Natural killer cell (primary cell): Measurements from ENCODE around the gene FTL. TPM values are rescaled to one million over a fixed set of nuclear protein-coding genes. Genes with fewer than 3 reads are reported as not detected.

Experiments used
- ATAC-seq, 3 donors: fragments of 150-1000 bp in 2 of 3; fragments of 200-7000 bp in 1 of 3; cut with Tn5 transposase; 1 replicate in 1 of 3; 2 replicates in 2 of 3; pipeline ENCODE4 v1.10.0; 2021; ENCODE audit warnings: mild to moderate bottlenecking in 2 of 3, moderate library complexity in 2 of 3
- DNase-seq, 2 donors: peaks; one replicate each; pipeline versions ENCODE4 v3.0.0 to v3.0.0-alpha.2; 2013 to 2021; ENCODE audit warnings: mixed read lengths in 1 of 2
- H3K27ac ChIP-seq: one replicate; pipeline ENCODE4 v1.5.1; 2013; ENCODE audit warnings: mild to moderate bottlenecking, low read length
- H3K27me3 ChIP-seq: one replicate; pipeline ENCODE4 v1.6.1; 2013; ENCODE audit warnings: low read length; ENCODE audit not compliant: control insufficient read depth, insufficient read depth
- H3K36me3 ChIP-seq: one replicate; pipeline ENCODE4 v1.6.1; 2013; ENCODE audit warnings: low read length; ENCODE audit not compliant: control insufficient read depth, insufficient read depth
- H3K4me1 ChIP-seq: one replicate; pipeline ENCODE4 v1.6.1; 2013; ENCODE audit warnings: low read length; ENCODE audit not compliant: control insufficient read depth, insufficient read depth
- H3K4me3 ChIP-seq: one replicate; pipeline ENCODE4 v1.5.1; 2013; ENCODE audit warnings: low read length
- H3K9me3 ChIP-seq: one replicate; pipeline ENCODE4 v1.6.1; 2013; ENCODE audit warnings: low read length; ENCODE audit not compliant: control insufficient read depth, insufficient read depth
- H3K27ac Mint-ChIP-seq, 2 donors: one replicate each; pipeline ENCODE4 v1.8.0; 2022; ENCODE audit warnings: mild to moderate bottlenecking in 2 of 2, mixed read lengths in 2 of 2, moderate library complexity in 1 of 2
- H3K27me3 Mint-ChIP-seq, 2 donors: one replicate each; pipeline ENCODE4 v1.8.0; 2022; ENCODE audit warnings: low read depth in 2 of 2, mixed read lengths in 2 of 2
- H3K36me3 Mint-ChIP-seq: one replicate; pipeline ENCODE4 v1.8.0; 2022; ENCODE audit warnings: mixed read lengths
- H3K4me1 Mint-ChIP-seq, 2 donors: one replicate each; pipeline ENCODE4 v1.8.0; 2022; ENCODE audit warnings: mixed read lengths in 2 of 2
- H3K4me3 Mint-ChIP-seq: one replicate; pipeline ENCODE4 v1.8.0; 2022; ENCODE audit warnings: mild to moderate bottlenecking, moderate library complexity, mixed read lengths
- H3K9me3 Mint-ChIP-seq, 2 donors: one replicate each; pipeline ENCODE4 v1.8.0; 2022; ENCODE audit warnings: mixed read lengths in 2 of 2
- CTCF ChIP-seq: fragments of 200-600 bp; IDR thresholded peaks from one replicate; pipeline ENCODE4 v1.8.0; 2022; ENCODE audit warnings: antibody characterized with exemption
- WGBS: methylation state at CpG from one replicate; pipeline ENCODE4 v1.1.7; 2013; ENCODE audit warnings: missing lambda C conversion rate; ENCODE audit not compliant: insufficient coverage; 5-methylcytosine and 5-hydroxymethylcytosine counted together
- intact Hi-C: fragments of 100-400 bp; cut with micrococcal nuclease; formaldehyde crosslinking; loops from one replicate; pipeline ENCODE4 v1.14.2; 2022
- total RNA-seq, 4 donors: library from RNA; stranded (reverse); fragments of 120-200 nt in 1 of 4; gene quantifications; one replicate each; pipeline versions ENCODE4 v1.2.3 to v1.2.4, GENCODE V29; 2013 to 2022

Gene FTL
- total RNA-seq, 3 donors from 2014 or later (not counting 1 experiment from before 2014, with no cell fraction given) = 554 to 1,168 (median 1,024) TPM

DNA sequence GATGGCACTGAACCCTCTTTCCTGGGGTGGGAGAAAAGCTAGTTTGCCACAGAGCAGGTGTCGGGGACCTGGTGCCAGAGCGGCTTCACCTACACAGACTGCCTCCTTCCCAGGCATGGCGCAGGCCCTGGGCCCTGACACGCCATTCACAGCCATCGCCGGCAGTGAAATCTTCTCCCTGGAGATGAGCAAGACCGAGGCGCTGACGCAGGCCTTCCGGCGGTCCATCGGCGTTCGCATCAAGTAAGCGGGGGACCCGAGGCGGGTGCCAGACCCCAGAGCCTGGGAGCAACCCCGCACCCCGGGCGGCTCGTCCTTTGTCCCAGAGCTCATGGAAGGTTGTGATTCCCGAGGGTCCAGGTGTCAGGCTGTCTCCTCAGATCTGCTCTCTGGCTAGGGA is 41.8 kb downstream of the FTL start:
- Mint-ChIP-seq H3K36me3 (no peaks in the 10 kb centered on the region), H3K4me1 (no peaks in the 10 kb centered on the region), H3K27ac (no peak overlapping the region), H3K27me3 (no peaks in the 10 kb centered on the region), H3K4me3 (no peak overlapping the region), H3K9me3 (no peaks in the 10 kb centered on the region)
- Histone ChIP-seq H3K4me1 (no peaks in the 10 kb centered on the region), H3K4me3 (no peak overlapping the region), H3K27ac (no peak overlapping the region), H3K9me3 (no peaks in the 10 kb centered on the region), H3K27me3 (no peaks in the 10 kb centered on the region), H3K36me3 (peaks cover 55% of the 10 kb centered on the region)
- ATAC-seq (no peak), DNase-seq (no peak)
- intact Hi-C loops = no loop called here
- WGBS = 98% methylated on average over 22 of the region's 22 CpGs
- no peak for TF ChIP-seq CTCF

DNA sequence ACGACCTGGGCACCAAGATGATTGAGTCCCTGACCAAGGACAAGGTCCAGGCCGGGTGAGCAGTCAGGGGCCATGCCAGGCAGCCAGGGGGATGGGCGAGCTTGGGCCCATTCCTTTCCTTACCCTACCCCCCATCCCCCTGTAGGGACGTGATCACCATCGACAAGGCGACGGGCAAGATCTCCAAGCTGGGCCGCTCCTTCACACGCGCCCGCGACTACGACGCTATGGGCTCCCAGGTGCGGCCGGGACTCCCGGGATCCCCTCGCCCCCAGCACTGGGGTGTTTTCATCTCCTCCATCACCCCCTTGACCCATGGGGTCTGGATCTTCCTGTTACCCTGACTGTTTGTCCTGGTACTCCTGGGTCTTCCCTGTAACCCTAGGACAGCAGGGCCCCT is 44.7 kb downstream of the FTL start:
- no peaks in the 10 kb centered on the region for H3K9me3 Mint-ChIP-seq
- H3K27ac Mint-ChIP-seq = no peak overlapping the region
- no peak overlapping the region for H3K4me3 Mint-ChIP-seq
- intact Hi-C loops = no loop called here
- no peaks in the 10 kb centered on the region for H3K4me1 Mint-ChIP-seq
- H3K4me1 ChIP-seq = no peaks in the 10 kb centered on the region
- no peaks in the 10 kb centered on the region for H3K9me3 ChIP-seq
- no peaks in the 10 kb centered on the region for H3K27me3 Mint-ChIP-seq
- WGBS = 95% methylated on average over 18 of the region's 18 CpGs
- DNase-seq (no peak), ATAC-seq (no peak)
- peaks cover 45% of the 10 kb centered on the region for H3K36me3 ChIP-seq
- no peak for TF ChIP-seq CTCF
- no peak overlapping the region for H3K27ac ChIP-seq
- no peaks in the 10 kb centered on the region for H3K27me3 ChIP-seq
- H3K36me3 Mint-ChIP-seq = no peaks in the 10 kb centered on the region
- no peak overlapping the region for H3K4me3 ChIP-seq

- no peak for ATAC-seq
- no peak overlapping the region for H3K27ac Mint-ChIP-seq
- Histone ChIP-seq H3K4me1 (no peaks in the 10 kb centered on the region), H3K27ac (no peak overlapping the region), H3K27me3 (no peaks in the 10 kb centered on the region), H3K36me3 (peaks cover 41% of the 10 kb centered on the region), H3K9me3 (no peaks in the 10 kb centered on the region), H3K4me3 (no peak overlapping the region)
- no peaks in the 10 kb centered on the region for H3K9me3 Mint-ChIP-seq
- intact Hi-C loops = no loop called here
- 92% methylated on average over 18 of the region's 18 CpGs for WGBS
- no peaks in the 10 kb centered on the region for H3K36me3 Mint-ChIP-seq
- H3K4me1 Mint-ChIP-seq = no peaks in the 10 kb centered on the region
- TF ChIP-seq CTCF = no peak
- H3K27me3 Mint-ChIP-seq = no peaks in the 10 kb centered on the region
- DNase-seq = no peak
- H3K4me3 Mint-ChIP-seq = no peak overlapping the region
Measured at GRCh38 chr19:49010453-49010852, 45.3 kb downstream of the FTL start.

GRCh38 chr19:49011194-49011593 is 46.1 kb downstream of the FTL start:
- H3K9me3 Mint-ChIP-seq = no peaks in the 10 kb centered on the region
- Histone ChIP-seq H3K9me3 (no peaks in the 10 kb centered on the region), H3K4me3 (no peak overlapping the region), H3K4me1 (no peaks in the 10 kb centered on the region), H3K27me3 (no peaks in the 10 kb centered on the region), H3K36me3 (peaks cover 36% of the 10 kb centered on the region), H3K27ac (no peak overlapping the region)
- DNase-seq = no peak
- H3K27ac Mint-ChIP-seq = no peak overlapping the region
- intact Hi-C loops = no loop called here
- H3K27me3 Mint-ChIP-seq = no peaks in the 10 kb centered on the region
- H3K4me1 Mint-ChIP-seq = no peaks in the 10 kb centered on the region
- WGBS = 89% methylated on average over 17 of the region's 17 CpGs
- TF ChIP-seq CTCF = no peak
- H3K4me3 Mint-ChIP-seq = no peak overlapping the region
- ATAC-seq = no peak
- H3K36me3 Mint-ChIP-seq = no peaks in the 10 kb centered on the region
